Measurements from ENCODE around the gene POLR1E.

Gene POLR1E

DNA sequence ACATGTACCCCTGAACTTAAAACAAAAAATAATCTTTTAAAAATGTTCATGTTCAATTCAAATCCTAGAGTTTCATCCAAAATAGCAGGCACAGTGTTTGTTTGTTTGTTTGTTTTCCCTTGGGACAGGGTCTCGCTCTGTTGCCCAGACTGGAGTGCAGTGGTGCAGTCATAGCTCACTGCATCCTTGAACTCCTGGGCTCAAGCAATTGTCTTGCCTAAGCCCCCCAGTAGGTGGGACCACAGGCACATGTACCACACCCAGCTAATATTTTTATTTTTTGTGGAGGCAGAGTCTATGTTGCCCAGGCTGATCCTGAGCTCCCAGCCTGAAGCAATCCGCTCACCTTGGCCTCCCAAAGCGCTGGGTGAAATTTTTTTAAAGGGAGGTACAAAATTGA lies 5.0 kb upstream of the POLR1E start:
- TF ChIP-seq GATA3 (IDR thresholded peaks at IDR 0.05; ENCODE audit: low read depth, low read length) (no peak), GATA2 (IDR thresholded peaks at IDR 0.05; ENCODE audit: low read depth, low read length) (no peak)

DNA sequence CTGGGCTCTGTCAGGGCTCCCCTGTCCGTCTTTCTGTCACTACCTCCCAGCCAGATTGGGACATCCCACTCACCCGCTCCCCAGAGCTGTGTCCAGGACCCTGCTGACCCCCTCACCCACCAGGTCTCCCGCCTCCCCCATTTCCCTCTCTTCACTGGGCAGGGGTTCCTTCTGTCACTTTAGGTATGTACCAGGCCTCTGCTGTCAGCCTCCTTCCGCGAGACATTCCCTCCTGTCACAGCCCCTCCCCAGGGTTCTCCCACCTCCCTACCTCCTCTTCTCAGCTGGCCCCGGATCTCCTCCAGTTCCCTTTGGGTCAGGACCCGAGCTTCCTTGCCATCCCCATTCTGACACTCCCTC lies 488 bp downstream of the POLR1E start:
- TF ChIP-seq GATA2 (IDR thresholded peaks at IDR 0.05; ENCODE audit: low read depth, low read length): no peak
- TF ChIP-seq GATA3 (IDR thresholded peaks at IDR 0.05; ENCODE audit: low read depth, low read length): no peak

GRCh38 chr9:37486616-37487548 lies 1.1 kb downstream of the POLR1E start:
- TF ChIP-seq GATA2 (IDR thresholded peaks at IDR 0.05; ENCODE audit: low read depth, low read length): no peak
- no peak for TF ChIP-seq GATA3 (IDR thresholded peaks at IDR 0.05; ENCODE audit: low read depth, low read length)

GRCh38 chr9:37491939-37492338 lies 6.2 kb downstream of the POLR1E start:
- TF ChIP-seq GATA2 (IDR thresholded peaks at IDR 0.05; ENCODE audit: low read depth, low read length) (no peak), GATA3 (IDR thresholded peaks at IDR 0.05; ENCODE audit: low read depth, low read length) (no peak)

GRCh38 chr9:37495571-37495970 lies 9.8 kb downstream of the POLR1E start:
- TF ChIP-seq GATA2 (IDR thresholded peaks at IDR 0.05; ENCODE audit: low read depth, low read length): no peak
- no peak for TF ChIP-seq GATA3 (IDR thresholded peaks at IDR 0.05; ENCODE audit: low read depth, low read length)

DNA sequence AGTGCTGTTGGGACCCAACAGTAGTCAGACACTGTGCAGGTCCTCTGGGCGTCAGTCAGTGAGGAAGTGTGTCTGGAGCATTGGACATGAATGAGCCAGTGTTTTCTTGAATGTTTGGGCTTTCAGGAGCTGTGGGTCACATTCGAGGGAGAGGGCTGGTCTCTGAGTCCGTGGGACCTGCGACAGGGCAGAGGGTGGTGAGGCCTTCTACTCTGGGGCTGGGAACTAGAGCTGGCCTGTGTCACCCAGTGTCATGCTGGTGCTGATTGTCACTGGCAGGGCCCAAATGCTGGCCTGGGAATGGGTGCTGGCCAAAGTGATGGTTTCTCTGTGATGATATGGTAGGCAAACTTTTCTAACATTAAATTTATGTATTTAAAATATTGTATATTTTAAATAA lies 10.3 kb downstream of the POLR1E start:
- TF ChIP-seq GATA3 (IDR thresholded peaks at IDR 0.05; ENCODE audit: low read depth, low read length) (no peak), GATA2 (IDR thresholded peaks at IDR 0.05; ENCODE audit: low read depth, low read length) (no peak)

DNA sequence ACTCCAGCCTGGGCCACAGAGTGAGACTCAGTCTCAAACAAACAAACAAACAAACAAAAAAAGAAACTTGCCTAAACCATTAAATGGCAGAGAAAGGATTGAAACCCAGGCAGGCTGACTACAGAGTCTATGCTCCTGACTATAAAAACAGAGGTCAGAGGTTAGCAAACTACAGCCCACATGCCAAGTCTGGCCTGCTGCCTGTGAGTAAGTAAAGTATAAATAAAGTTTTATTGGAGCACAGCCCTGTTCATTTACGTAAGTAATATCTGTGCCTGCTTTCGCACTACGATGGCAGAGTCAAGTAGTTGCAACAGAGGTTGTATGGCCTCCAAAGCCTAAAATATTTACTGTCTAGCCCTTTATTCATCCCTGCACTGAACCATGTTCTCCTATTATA lies 11.6 kb downstream of the POLR1E start:
- TF ChIP-seq GATA2 (IDR thresholded peaks at IDR 0.05; ENCODE audit: low read depth, low read length): no peak
- TF ChIP-seq GATA3 (IDR thresholded peaks at IDR 0.05; ENCODE audit: low read depth, low read length): no peak

DNA sequence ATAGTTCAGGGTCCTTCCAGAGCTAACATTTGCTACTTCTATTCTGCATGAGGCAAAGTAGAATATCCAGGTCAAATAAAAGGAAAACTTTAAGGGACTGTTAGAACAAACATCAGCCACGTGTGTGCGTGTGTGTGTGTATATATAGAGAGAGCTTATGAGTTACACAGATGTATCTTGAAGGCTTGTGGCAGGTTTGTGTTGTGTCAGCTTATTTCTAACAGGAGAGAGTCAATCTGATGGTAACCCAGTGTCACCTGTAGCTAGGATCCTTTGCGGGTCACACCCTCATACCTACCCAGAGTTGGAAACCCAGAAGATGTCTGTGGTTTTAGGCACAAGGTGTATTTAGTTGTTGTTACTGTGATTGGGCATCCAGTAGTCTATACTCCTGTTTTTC lies 12.7 kb downstream of the POLR1E start:
- TF ChIP-seq GATA2 (IDR thresholded peaks at IDR 0.05; ENCODE audit: low read depth, low read length) (no peak), GATA3 (IDR thresholded peaks at IDR 0.05; ENCODE audit: low read depth, low read length) (no peak)

- TF ChIP-seq GATA2 (IDR thresholded peaks at IDR 0.05; ENCODE audit: low read depth, low read length) (no peak), GATA3 (IDR thresholded peaks at IDR 0.05; ENCODE audit: low read depth, low read length) (no peak)
Measured at GRCh38 chr9:37499297-37499696, 13.5 kb downstream of the POLR1E start.

- TF ChIP-seq GATA3 (IDR thresholded peaks at IDR 0.05; ENCODE audit: low read depth, low read length) (no peak), GATA2 (IDR thresholded peaks at IDR 0.05; ENCODE audit: low read depth, low read length) (no peak)
Measured at GRCh38 chr9:37501957-37502596, 16.3 kb downstream of the POLR1E start.

DNA sequence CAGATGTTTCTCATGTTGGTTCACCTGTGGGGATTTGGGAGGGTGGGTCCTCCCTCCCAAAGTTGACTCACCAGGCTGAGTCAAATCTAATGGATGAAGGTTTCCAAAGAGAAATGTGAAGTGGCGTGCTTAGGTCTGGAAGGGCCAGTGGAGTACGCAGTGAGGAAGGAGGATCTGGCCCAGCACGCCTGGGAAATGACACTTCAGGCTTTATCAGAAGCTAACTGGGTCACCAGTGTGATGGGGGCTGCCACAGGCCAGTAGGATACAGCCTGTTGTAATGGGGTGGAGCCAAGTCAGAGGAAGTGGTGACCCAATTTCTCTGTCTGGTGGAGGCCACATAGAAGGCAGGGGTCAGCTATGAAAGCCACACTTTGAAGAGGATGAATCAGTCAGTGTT lies 18.0 kb downstream of the POLR1E start:
- TF ChIP-seq GATA2 (IDR thresholded peaks at IDR 0.05; ENCODE audit: low read depth, low read length) (no peak), GATA3 (IDR thresholded peaks at IDR 0.05; ENCODE audit: low read depth, low read length) (no peak)

DNA sequence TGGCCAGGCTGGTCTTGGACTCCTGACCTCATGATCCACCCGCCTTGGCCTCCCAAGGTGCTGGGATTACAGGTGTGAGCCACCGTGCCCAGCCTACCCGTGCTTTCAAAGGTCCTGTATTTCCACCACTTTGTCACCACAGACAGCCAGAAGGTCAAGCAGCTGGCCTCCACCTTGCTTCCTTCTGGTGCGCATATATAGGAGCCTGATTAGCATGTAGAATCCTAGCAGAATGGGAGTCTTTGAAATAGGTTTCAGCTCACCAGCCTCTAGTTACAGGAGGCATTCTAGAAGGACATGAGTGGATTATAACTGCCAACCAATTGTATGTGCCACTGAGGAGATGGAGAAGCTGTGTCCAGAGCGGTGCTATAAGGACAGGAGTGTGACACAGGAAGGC lies 18.9 kb downstream of the POLR1E start:
- TF ChIP-seq GATA2 (IDR thresholded peaks at IDR 0.05; ENCODE audit: low read depth, low read length) (no peak), GATA3 (IDR thresholded peaks at IDR 0.05; ENCODE audit: low read depth, low read length) (no peak)

DNA sequence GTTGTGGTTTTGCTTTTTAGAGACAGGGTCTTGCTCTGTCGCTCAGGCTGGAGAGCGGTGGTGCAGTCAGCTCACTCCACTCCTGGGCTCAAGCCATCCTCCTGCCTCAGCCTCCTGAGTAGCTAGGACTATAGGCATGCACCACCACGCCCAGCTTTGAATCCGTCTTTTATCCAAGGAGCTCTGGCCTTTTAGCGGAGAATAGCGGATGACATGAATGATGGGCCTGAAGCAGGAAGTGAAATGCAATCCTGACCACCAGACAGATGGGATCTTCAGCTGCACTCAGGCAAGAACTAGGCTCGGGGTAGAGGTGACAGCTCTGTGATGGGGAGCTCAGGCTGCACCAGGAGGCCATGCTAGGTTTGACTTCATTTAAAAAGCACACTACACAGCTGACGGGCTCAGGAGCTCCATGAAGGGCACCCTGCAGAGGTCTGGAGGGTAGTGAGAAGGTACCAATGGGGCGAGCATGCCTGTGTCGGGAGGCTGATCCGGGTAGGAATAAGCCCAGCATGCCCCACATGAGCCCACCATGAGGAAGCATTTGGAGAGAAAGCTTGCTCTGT lies 21.9 kb downstream of the POLR1E start:
- no peak for TF ChIP-seq GATA3 (IDR thresholded peaks at IDR 0.05; ENCODE audit: low read depth, low read length)
- no peak for TF ChIP-seq GATA2 (IDR thresholded peaks at IDR 0.05; ENCODE audit: low read depth, low read length)

DNA sequence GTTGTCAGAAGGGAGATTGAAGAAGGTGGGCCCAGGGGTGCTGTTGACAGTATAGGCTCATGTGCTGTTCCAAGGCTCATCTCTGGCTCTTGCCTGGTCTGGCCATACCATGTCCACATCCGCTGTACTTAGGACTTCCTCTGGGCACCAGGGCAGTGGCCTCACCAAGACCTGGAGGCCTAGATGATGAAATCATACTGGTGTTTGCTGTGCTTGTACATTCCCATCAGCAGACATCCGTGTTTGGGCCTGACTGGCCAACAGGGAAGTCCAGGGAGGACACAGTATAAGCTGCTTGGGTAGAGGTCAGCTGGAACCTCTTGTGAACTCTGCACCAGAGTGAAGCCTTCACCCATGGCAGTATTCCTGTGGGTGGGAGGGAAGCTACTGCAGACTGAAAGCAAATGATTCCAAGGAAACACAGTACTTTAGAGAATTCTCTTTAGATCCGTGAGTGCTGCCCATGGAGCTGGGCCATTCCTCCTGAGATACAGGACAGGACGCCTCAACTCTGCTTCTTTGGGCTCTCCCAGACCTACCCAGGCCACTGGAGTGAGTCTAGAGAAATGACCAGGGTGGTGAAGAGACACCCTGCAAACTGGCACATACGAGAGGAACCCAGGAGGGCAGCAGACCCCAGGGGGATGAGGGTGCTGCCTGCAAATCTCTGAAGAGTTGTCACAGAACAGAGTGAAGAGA lies 22.5 kb downstream of the POLR1E start:
- TF ChIP-seq GATA2 (IDR thresholded peaks at IDR 0.05; ENCODE audit: low read depth, low read length) (no peak), GATA3 (IDR thresholded peaks at IDR 0.05; ENCODE audit: low read depth, low read length) (no peak)
